GM12864 (cell line): Measurements from ENCODE around the gene INTS15.

ENCODE experiments used
- DNase-seq: peaks from one replicate; pipeline ENCODE4 v3.0.0-alpha.2; 2011; ENCODE audit warnings: low read depth
- H3K4me3 ChIP-seq: 2 replicates; pipeline ENCODE4 v1.5.1; 2011; ENCODE audit warnings: mild to moderate bottlenecking, low read depth, low read length, control low read depth
- TF ChIP-seq, protein P1 (sequence below): IDR thresholded peaks from 2 replicates; pipeline ENCODE4 v1.5.1; 2011; ENCODE audit warnings: low read depth, mild to moderate bottlenecking, moderate library complexity, low read length, control low read depth, inconsistent platforms; ENCODE audit errors: missing control alignments

Gene INTS15

DNA sequence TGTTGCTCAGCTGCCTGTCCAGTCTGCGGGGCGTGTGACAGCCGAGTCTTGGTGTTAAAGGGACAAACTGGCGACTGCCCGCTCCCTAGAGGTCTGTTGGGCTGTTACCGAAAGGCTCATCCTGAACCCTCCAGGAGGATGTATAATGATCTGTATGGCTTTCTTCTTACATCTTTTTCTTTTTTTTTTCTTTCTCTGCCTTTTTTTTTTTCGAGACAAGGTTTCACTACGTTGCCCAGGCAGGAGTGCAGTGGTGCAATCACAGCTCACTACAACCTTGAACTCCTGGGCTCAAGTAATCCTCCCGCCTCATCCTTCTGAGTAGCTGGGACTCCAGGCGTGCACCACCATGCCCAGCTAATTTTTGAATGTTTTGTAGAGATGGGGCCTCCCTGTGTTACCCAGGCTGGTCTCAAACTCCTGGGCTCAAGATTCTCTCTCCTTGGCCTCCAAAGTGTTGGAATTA is 857 bp downstream of the INTS15 start:
- H3K4me3 ChIP-seq = peak overlapping the region; percentile 98
- no peak for DNase-seq
- TF ChIP-seq, protein P1, sequence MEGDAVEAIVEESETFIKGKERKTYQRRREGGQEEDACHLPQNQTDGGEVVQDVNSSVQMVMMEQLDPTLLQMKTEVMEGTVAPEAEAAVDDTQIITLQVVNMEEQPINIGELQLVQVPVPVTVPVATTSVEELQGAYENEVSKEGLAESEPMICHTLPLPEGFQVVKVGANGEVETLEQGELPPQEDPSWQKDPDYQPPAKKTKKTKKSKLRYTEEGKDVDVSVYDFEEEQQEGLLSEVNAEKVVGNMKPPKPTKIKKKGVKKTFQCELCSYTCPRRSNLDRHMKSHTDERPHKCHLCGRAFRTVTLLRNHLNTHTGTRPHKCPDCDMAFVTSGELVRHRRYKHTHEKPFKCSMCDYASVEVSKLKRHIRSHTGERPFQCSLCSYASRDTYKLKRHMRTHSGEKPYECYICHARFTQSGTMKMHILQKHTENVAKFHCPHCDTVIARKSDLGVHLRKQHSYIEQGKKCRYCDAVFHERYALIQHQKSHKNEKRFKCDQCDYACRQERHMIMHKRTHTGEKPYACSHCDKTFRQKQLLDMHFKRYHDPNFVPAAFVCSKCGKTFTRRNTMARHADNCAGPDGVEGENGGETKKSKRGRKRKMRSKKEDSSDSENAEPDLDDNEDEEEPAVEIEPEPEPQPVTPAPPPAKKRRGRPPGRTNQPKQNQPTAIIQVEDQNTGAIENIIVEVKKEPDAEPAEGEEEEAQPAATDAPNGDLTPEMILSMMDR = no peak

GRCh38 chr7:6600093-6600492 is 10.3 kb downstream of the INTS15 start:
- no peak for DNase-seq
- TF ChIP-seq, protein P1 = no peak
- H3K4me3 ChIP-seq = no peak overlapping the region

DNA sequence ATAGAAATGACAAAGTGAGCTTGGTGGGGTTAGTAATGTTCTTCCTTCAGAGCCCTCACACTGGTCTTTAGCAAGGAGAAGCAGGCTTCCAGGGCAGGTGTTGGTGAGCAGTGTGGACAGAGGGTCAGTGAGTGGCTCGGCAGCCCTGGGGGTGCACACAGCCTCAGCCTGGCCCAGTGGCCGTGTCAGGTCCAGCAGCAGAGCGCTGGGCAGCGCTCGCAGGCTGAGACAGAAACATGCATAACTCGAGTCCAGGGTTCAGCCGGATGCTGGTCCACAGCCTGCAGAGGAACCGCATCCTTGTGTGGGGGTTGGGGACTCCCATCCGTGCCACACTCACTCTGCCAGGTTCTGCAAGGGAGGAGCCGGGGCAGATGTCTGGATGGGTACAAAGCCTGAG is 14.6 kb downstream of the INTS15 start:
- no peak for DNase-seq
- TF ChIP-seq, protein P1 = no peak
- H3K4me3 ChIP-seq = no peak overlapping the region

GRCh38 chr7:6606866-6607583 is 17.2 kb downstream of the INTS15 start:
- TF ChIP-seq, protein P1 = no peak
- no peak overlapping the region for H3K4me3 ChIP-seq
- no peak for DNase-seq

DNA sequence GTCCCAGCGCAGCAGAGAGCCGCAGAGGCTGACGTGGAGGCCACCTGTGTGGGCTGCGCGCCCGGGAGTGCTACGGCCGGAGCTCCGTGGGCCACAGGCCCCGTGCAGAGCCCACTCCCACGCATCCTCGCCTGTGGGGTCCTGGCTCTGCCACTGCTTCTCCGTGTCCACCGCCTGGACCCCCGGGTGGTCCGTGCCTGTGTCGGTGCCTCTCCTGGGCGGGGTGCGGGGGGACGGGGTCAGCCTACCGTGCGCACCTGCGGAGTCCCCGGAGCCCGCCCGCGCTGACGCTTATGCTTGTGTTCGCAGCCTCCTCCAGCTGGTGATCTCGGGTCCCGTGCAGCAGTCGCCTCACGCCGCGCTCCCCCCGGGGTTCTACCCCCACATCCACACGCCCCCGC is 17.8 kb downstream of the INTS15 start:
- no peak for DNase-seq
- TF ChIP-seq, protein P1 = no peak
- H3K4me3 ChIP-seq = no peak overlapping the region

DNA sequence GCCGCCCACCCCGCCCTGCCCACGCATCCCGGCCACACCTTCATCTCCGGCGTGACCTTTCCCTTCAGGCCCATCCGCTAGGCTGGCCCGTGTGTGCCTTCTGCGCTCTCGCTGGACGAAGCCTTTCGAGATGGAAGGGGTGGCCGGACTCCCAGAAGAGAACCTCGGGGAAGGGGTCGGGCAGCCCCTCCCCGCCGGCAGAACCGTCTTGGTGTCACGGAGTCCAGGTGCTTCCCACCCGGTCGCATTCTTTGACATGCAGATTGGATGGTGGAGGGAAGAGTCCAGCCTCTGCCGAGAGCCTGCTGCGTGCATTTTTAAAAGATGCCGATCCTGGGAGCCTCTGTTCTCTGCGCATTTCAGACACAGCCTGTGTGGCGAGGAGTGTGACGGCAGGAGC is 18.3 kb downstream of the INTS15 start:
- no peak for DNase-seq
- no peak overlapping the region for H3K4me3 ChIP-seq
- TF ChIP-seq, protein P1 = no peak

GRCh38 chr7:6608794-6609193 is 19.0 kb downstream of the INTS15 start:
- TF ChIP-seq, protein P1 = no peak

More at GRCh38 chr7:6608794-6609193, 19.0 kb downstream of the INTS15 start:
- H3K4me3 ChIP-seq = no peak overlapping the region
- DNase-seq = no peak
